ENCODE results near the gene PTGES2.

- TF ChIP-seq POLR2A (IDR thresholded peaks at IDR 0.05; ENCODE audit: low read depth, low read length) (no peak), POLR2AphosphoS5 (IDR thresholded peaks at IDR 0.05; ENCODE audit: low read depth, low read length) (no peak), TAF1 (IDR thresholded peaks at IDR 0.05; ENCODE audit: low read depth, low read length) (no peak)
Observed at GRCh38 chr9:128093011-128093410, 34.5 kb downstream of the PTGES2 start.
